Left ventricle myocardium inferior (tissue), 1 donor: ENCODE measurements around the gene IRGC. TPM values are rescaled to one million over a fixed set of nuclear protein-coding genes. Genes with fewer than 3 reads are reported as not detected.
A peak's percentile ranks its signal among the peaks of the same experiment; 100 is the strongest.
"Not testable (repeated sequence)": the region's sequence is repeated elsewhere in the genome, so short reads cannot be mapped to it uniquely, and the experiment has no call there.

Experiments used
- DNase-seq: peaks from one replicate; pipeline ENCODE4 v3.0.0-alpha.2; 2020
- H3K27ac ChIP-seq: fragments of 200-600 bp; replicated peaks from 2 replicates; pipeline ENCODE4 v1.8.0; 2021
- H3K27me3 ChIP-seq: fragments of 200-600 bp; 2 replicates; pipeline ENCODE4 v1.8.0; 2021; ENCODE audit warnings: low read depth
- H3K36me3 ChIP-seq: fragments of 200-600 bp; 2 replicates; pipeline ENCODE4 v1.8.0; 2021
- H3K4me1 ChIP-seq: fragments of 200-600 bp; 2 replicates; pipeline ENCODE4 v1.8.0; 2021
- H3K4me3 ChIP-seq: fragments of 200-600 bp; 2 replicates; pipeline ENCODE4 v1.8.0; 2021; ENCODE audit warnings: mild to moderate bottlenecking, moderate library complexity
- H3K9me3 ChIP-seq: fragments of 200-600 bp; replicated peaks from 2 replicates; pipeline ENCODE4 v1.8.0; 2021
- CTCF ChIP-seq: fragments of 200-600 bp; IDR thresholded peaks from 2 replicates; pipeline ENCODE4 v1.8.0; 2021; ENCODE audit warnings: antibody characterized with exemption, mild to moderate bottlenecking, borderline replicate concordance
- intact Hi-C: fragments of 100-400 bp; cut with micrococcal nuclease; formaldehyde crosslinking; loops from one replicate; pipeline ENCODE4 v1.11.0; 2022
- total RNA-seq: library from RNA; stranded (reverse); fragmentation: NEBNext Ultra II Directional; extraction: Animal tissue kit (Norgen Biotek cat#: 25700); gene quantifications from one replicate; pipeline ENCODE4 v1.2.1, GENCODE V29; 2021
- donor health status: DM: no; HTN: yes; CAD: no; lungs with severe emphysema.

Gene IRGC
- total RNA-seq, 1 donor from 2014 or later: not detected

- no peak overlapping the region for H3K4me3 ChIP-seq
- intact Hi-C loops: no loop called here
- peaks cover 5% of the 10 kb centered on the region for H3K27me3 ChIP-seq
- no peak for DNase-seq
- no peaks in the 10 kb centered on the region for H3K36me3 ChIP-seq
- H3K4me1 ChIP-seq: no peaks in the 10 kb centered on the region
- no peak overlapping the region for H3K27ac ChIP-seq
- no peaks in the 10 kb centered on the region for H3K9me3 ChIP-seq
- TF ChIP-seq CTCF: no peak
Measured at GRCh38 chr19:43763473-43763939, 47.6 kb downstream of the IRGC start.

- not testable (repeated sequence) for H3K4me1 ChIP-seq
Measured at GRCh38 chr19:43764684-43765083, 48.8 kb downstream of the IRGC start.

GRCh38 chr19:43765109-43765876 is 49.4 kb downstream of the IRGC start:
- TF ChIP-seq CTCF: no peak
- intact Hi-C loops: no loop called here
- H3K4me1 ChIP-seq: no peaks in the 10 kb centered on the region
- no peak overlapping the region for H3K4me3 ChIP-seq
- H3K27ac ChIP-seq: peak overlapping the region; percentile 23
- DNase-seq: no peak
- H3K9me3 ChIP-seq: no peaks in the 10 kb centered on the region
- peaks cover 5% of the 10 kb centered on the region for H3K27me3 ChIP-seq
- no peaks in the 10 kb centered on the region for H3K36me3 ChIP-seq

More at GRCh38 chr19:43764684-43765083, 48.8 kb downstream of the IRGC start:
- H3K4me3 ChIP-seq, DNase-seq, H3K27me3 ChIP-seq, H3K36me3 ChIP-seq, intact Hi-C loops, H3K9me3 ChIP-seq: not testable (repeated sequence)
- H3K27ac ChIP-seq: peak overlapping the region; percentile 23

GRCh38 chr19:43766755-43767043 is 50.8 kb downstream of the IRGC start:
- no peaks in the 10 kb centered on the region for H3K36me3 ChIP-seq

GRCh38 chr19:43767316-43767715 is 51.4 kb downstream of the IRGC start:
- no peaks in the 10 kb centered on the region for H3K9me3 ChIP-seq
- H3K27me3 ChIP-seq: peaks cover 10% of the 10 kb centered on the region
- no peaks in the 10 kb centered on the region for H3K4me1 ChIP-seq
- intact Hi-C loops: no loop called here
- no peak for TF ChIP-seq CTCF
- no peaks in the 10 kb centered on the region for H3K36me3 ChIP-seq
- H3K27ac ChIP-seq: no peak overlapping the region
- H3K4me3 ChIP-seq: no peak overlapping the region
- no peak for DNase-seq

More at GRCh38 chr19:43766755-43767043, 50.8 kb downstream of the IRGC start:
- Histone ChIP-seq H3K27ac (no peak overlapping the region), H3K4me3 (no peak overlapping the region), H3K4me1 (no peaks in the 10 kb centered on the region), H3K9me3 (no peaks in the 10 kb centered on the region), H3K27me3 (peaks cover 5% of the 10 kb centered on the region)
- no peak for DNase-seq
- intact Hi-C loops: no loop called here
- TF ChIP-seq CTCF: no peak

- H3K27me3 ChIP-seq: peaks cover 11% of the 10 kb centered on the region
- no peaks in the 10 kb centered on the region for H3K36me3 ChIP-seq
- no peaks in the 10 kb centered on the region for H3K9me3 ChIP-seq
- no peak for DNase-seq
- intact Hi-C loops: no loop called here
- TF ChIP-seq CTCF: no peak
- no peaks in the 10 kb centered on the region for H3K4me1 ChIP-seq
- no peak overlapping the region for H3K4me3 ChIP-seq
- H3K27ac ChIP-seq: no peak overlapping the region
Measured at GRCh38 chr19:43767818-43768217, 51.9 kb downstream of the IRGC start.
